Cardiac fibroblast (primary cell): ENCODE data around the gene TRPM8.

Experiments used
- DNase-seq, 2 donors: peaks; one replicate each; pipeline versions ENCODE4 v3.0.0 to v3.0.0-alpha.2; 2010; ENCODE audit warnings: low read depth in 2 of 2
- H3K4me3 ChIP-seq, 2 donors: replicated peaks in 1 of 2; 1 replicate in 1 of 2; 2 replicates in 1 of 2; pipeline ENCODE4 v1.5.1; 2011; ENCODE audit warnings: low read depth in 2 of 2, low read length in 2 of 2, mild to moderate bottlenecking in 2 of 2, moderate library complexity in 1 of 2
- CTCF ChIP-seq: IDR thresholded peaks from one replicate; pipeline ENCODE4 v1.5.1; 2011; ENCODE audit warnings: low read depth, mild to moderate bottlenecking, low read length, inconsistent platforms

TRPM8 gene

GRCh38 chr2:234022424-234022823 lies 105.3 kb downstream of the TRPM8 start:
- no peak overlapping the region for H3K4me3 ChIP-seq
- DNase-seq, result no peak
- TF ChIP-seq CTCF, result no peak

GRCh38 chr2:234024304-234024703 lies 107.1 kb downstream of the TRPM8 start:
- no peak overlapping the region for H3K4me3 ChIP-seq
- no peak for TF ChIP-seq CTCF
- no peak for DNase-seq

GRCh38 chr2:234025466-234025865 lies 108.3 kb downstream of the TRPM8 start:
- DNase-seq, result no peak
- H3K4me3 ChIP-seq, result no peak overlapping the region
- no peak for TF ChIP-seq CTCF

- DNase-seq, result no peak
- no peak overlapping the region for H3K4me3 ChIP-seq
Observed at GRCh38 chr2:234025891-234026401, 108.8 kb downstream of the TRPM8 start.

GRCh38 chr2:234026693-234027254 lies 109.6 kb downstream of the TRPM8 start:
- H3K4me3 ChIP-seq, result no peak overlapping the region
- no peak for DNase-seq
- no peak for TF ChIP-seq CTCF

More at GRCh38 chr2:234025891-234026401, 108.8 kb downstream of the TRPM8 start:
- no peak for TF ChIP-seq CTCF

- TF ChIP-seq CTCF, result no peak
- H3K4me3 ChIP-seq, result no peak overlapping the region
- no peak for DNase-seq
Observed at GRCh38 chr2:234027641-234028040, 110.5 kb downstream of the TRPM8 start.
